Liver (tissue), 9 donors: Measurements from ENCODE around the gene KLF12. TPM values are rescaled to one million over a fixed set of nuclear protein-coding genes. Genes with fewer than 3 reads are reported as not detected.

Source experiments
- DNase-seq: peaks from one replicate; pipeline ENCODE4 v3.0.0-alpha.2; 2017; ENCODE audit warnings: low spot score
- H3K27ac ChIP-seq, 2 donors: one replicate each; pipeline ENCODE4 v1.7.0; 2013; ENCODE audit warnings: inconsistent platforms in 2 of 2, low read length in 2 of 2, control low read depth in 1 of 2, low read depth in 1 of 2, mild to moderate bottlenecking in 1 of 2
- H3K27me3 ChIP-seq, 4 donors: one replicate each; pipeline versions ENCODE4 v1.6.1 to v1.7.0; 2013; ENCODE audit warnings: low read length in 3 of 4, inconsistent platforms in 1 of 4, mild to moderate bottlenecking in 1 of 4, moderate library complexity in 1 of 4; ENCODE audit not compliant: control insufficient read depth in 4 of 4, insufficient read depth in 4 of 4
- H3K36me3 ChIP-seq, 4 donors: one replicate each; pipeline versions ENCODE4 v1.6.1 to v1.7.0; 2013; ENCODE audit warnings: low read length in 3 of 4, mild to moderate bottlenecking in 3 of 4, low read depth in 1 of 4, moderate library complexity in 1 of 4; ENCODE audit not compliant: control insufficient read depth in 4 of 4, insufficient read depth in 3 of 4
- H3K4me1 ChIP-seq, 4 donors: one replicate each; pipeline versions ENCODE4 v1.6.1 to v1.7.0; 2013; ENCODE audit warnings: low read length in 3 of 4, mild to moderate bottlenecking in 3 of 4, moderate library complexity in 1 of 4; ENCODE audit not compliant: control insufficient read depth in 4 of 4, insufficient read depth in 4 of 4
- H3K4me3 ChIP-seq, 3 donors: one replicate each; pipeline versions ENCODE4 v1.6.1 to v1.7.0; 2013; ENCODE audit warnings: low read length in 3 of 3, control low read depth in 1 of 3, low read depth in 1 of 3, mild to moderate bottlenecking in 1 of 3
- H3K9ac ChIP-seq, 2 donors: one replicate each; pipeline ENCODE4 v1.7.0; 2013; ENCODE audit warnings: low read length in 2 of 2, mild to moderate bottlenecking in 2 of 2, moderate library complexity in 2 of 2, control low read depth in 1 of 2, low read depth in 1 of 2
- H3K9me3 ChIP-seq, 4 donors: one replicate each; pipeline versions ENCODE4 v1.6.1 to v1.7.0; 2013; ENCODE audit warnings: low read length in 3 of 4; ENCODE audit not compliant: control insufficient read depth in 4 of 4
- EGR1 ChIP-seq, 2 donors: IDR thresholded peaks; 2 replicates each; pipeline ENCODE4 v1.6.1; 2016 to 2018; ENCODE audit warnings: antibody characterized with exemption in 2 of 2, low read depth in 2 of 2
- FOXA1 ChIP-seq: IDR thresholded peaks from 2 replicates; pipeline ENCODE4 v1.6.1; 2016; ENCODE audit warnings: antibody characterized with exemption
- FOXA2 ChIP-seq: IDR thresholded peaks from 2 replicates; pipeline ENCODE4 v1.6.1; 2016; ENCODE audit warnings: antibody characterized with exemption
- HNF4A ChIP-seq, 2 donors: conservative IDR thresholded peaks; 2 replicates each; pipeline ENCODE4 v1.6.1; 2016; ENCODE audit warnings: antibody characterized with exemption in 2 of 2, mild to moderate bottlenecking in 2 of 2
- HNF4G ChIP-seq: IDR thresholded peaks from 2 replicates; pipeline ENCODE4 v1.6.1; 2016; ENCODE audit warnings: antibody characterized with exemption
- JUND ChIP-seq, 2 donors: IDR thresholded peaks; 2 replicates each; pipeline ENCODE4 v1.6.1; 2016; ENCODE audit warnings: antibody characterized with exemption in 2 of 2
- NR2F2 ChIP-seq: IDR thresholded peaks from 2 replicates; pipeline ENCODE4 v1.6.1; 2016; ENCODE audit warnings: antibody characterized with exemption
- RAD21 ChIP-seq, 2 donors: IDR thresholded peaks; 2 replicates each; pipeline ENCODE4 v1.6.1; 2016; ENCODE audit warnings: antibody characterized with exemption in 2 of 2, mild to moderate bottlenecking in 2 of 2
- RXRA ChIP-seq, 2 donors: IDR thresholded peaks; 2 replicates each; pipeline ENCODE4 v1.6.1; 2017 to 2018; ENCODE audit warnings: antibody characterized with exemption in 2 of 2, mild to moderate bottlenecking in 1 of 2
- SP1 ChIP-seq: IDR thresholded peaks from 2 replicates; pipeline ENCODE4 v1.6.1; 2018; ENCODE audit warnings: antibody characterized with exemption, mild to moderate bottlenecking
- TAF1 ChIP-seq: conservative IDR thresholded peaks from 2 replicates; pipeline ENCODE4 v1.6.1; 2016; ENCODE audit warnings: antibody characterized with exemption, mild to moderate bottlenecking
- YY1 ChIP-seq: IDR thresholded peaks from 2 replicates; pipeline ENCODE4 v1.6.1; 2016; ENCODE audit warnings: antibody characterized with exemption, mild to moderate bottlenecking
- WGBS: extraction: QIAGEN DNeasy Blood & Tissue Kit; methylation state at CpG from one replicate; pipeline ENCODE4 v1.1.7; 2013; 5-methylcytosine and 5-hydroxymethylcytosine counted together
- polyA plus RNA-seq, 2 donors: library from polyadenylated mRNA; stranded (reverse) in 1 of 2; unstranded in 1 of 2; fragments of 200-250 nt in 1 of 2; fragments of >200 nt in 1 of 2; fragmentation: Nextera tagmentation in 1 of 2; extraction: Ambion mirVana in 1 of 2; gene quantifications; one replicate each; pipeline versions ENCODE4 v1.2.1 to v1.2.3, GENCODE V29; 2013 to 2015
- total RNA-seq, 2 donors: library from RNA; depleted of rRNA; stranded (reverse); fragments of >200 nt; gene quantifications; one replicate each; pipeline ENCODE4 v1.2.3, GENCODE V29; 2014
- TF ChIP-seq, protein P1 (sequence below): fragments of 150-350 bp; IDR thresholded peaks from 2 replicates; pipeline ENCODE4 v1.5.1; 2017; ENCODE audit warnings: improper control_type of control experiment, low read depth, low read length; ENCODE audit not compliant: missing input control
- TF ChIP-seq, protein P2 (sequence below): IDR thresholded peaks from 2 replicates; pipeline ENCODE4 v1.6.1; 2016; ENCODE audit warnings: antibody characterized with exemption
- TF ChIP-seq, protein P3 (sequence below): IDR thresholded peaks from 2 replicates; pipeline ENCODE4 v1.6.1; 2016; ENCODE audit warnings: antibody characterized with exemption
- TF ChIP-seq, protein P4 (sequence below): IDR thresholded peaks from 2 replicates; pipeline ENCODE4 v1.6.1; 2016; ENCODE audit warnings: antibody characterized with exemption, mild to moderate bottlenecking
- TF ChIP-seq, protein P5 (sequence below): IDR thresholded peaks from 2 replicates; pipeline ENCODE4 v1.6.1; 2016; ENCODE audit warnings: antibody characterized with exemption
- donor health status: healthy.
- donor health status: healthy.
- donor health status: healthy.
- donor health status: healthy.
- donor health status: healthy.

The KLF12 gene
- total and polyA plus RNA-seq, 4 donors = 2.4 to 15.9 (median 11.3) TPM

DNA sequence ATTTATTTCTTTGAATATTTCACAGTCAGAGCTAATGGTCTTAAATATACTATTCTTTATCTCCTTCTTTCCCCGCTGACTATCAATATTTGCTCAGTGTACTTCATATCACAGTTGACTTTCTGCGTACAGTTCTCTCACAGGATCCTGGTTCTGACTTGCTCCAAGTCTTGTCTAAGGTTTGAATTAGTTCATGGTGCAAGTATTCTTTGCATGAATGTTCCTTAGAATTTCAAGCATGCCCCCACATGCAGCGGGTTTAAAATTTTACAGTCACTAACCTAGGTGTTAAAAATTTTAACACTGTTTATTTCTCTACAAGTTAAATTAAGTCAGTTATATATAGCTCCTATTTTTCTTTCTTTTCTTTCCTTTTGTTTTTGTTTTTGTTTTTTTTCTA is 20.8 kb upstream of the KLF12 start:
- Histone ChIP-seq H3K4me1 (peaks cover 0 to 3% (median 1%) of the 10 kb centered on the region in 4 donors), H3K9me3 (no peaks in the 10 kb centered on the region), H3K36me3 (peaks cover 0 to 9% (median 0%) of the 10 kb centered on the region in 4 donors), H3K27ac (no peak overlapping the region), H3K9ac (no peak overlapping the region), H3K4me3 (no peak overlapping the region), H3K27me3 (no peaks in the 10 kb centered on the region)
- WGBS = 94% methylated on average over 3 of the region's 3 CpGs
- TF ChIP-seq HNF4A (conservative IDR thresholded peaks at IDR 0.05) = no peak
- no peak for TF ChIP-seq HNF4G
- TF ChIP-seq FOXA1 = no peak
- no peak for TF ChIP-seq RAD21 (IDR thresholded peaks at IDR 0.05)
- TF ChIP-seq, protein P1, sequence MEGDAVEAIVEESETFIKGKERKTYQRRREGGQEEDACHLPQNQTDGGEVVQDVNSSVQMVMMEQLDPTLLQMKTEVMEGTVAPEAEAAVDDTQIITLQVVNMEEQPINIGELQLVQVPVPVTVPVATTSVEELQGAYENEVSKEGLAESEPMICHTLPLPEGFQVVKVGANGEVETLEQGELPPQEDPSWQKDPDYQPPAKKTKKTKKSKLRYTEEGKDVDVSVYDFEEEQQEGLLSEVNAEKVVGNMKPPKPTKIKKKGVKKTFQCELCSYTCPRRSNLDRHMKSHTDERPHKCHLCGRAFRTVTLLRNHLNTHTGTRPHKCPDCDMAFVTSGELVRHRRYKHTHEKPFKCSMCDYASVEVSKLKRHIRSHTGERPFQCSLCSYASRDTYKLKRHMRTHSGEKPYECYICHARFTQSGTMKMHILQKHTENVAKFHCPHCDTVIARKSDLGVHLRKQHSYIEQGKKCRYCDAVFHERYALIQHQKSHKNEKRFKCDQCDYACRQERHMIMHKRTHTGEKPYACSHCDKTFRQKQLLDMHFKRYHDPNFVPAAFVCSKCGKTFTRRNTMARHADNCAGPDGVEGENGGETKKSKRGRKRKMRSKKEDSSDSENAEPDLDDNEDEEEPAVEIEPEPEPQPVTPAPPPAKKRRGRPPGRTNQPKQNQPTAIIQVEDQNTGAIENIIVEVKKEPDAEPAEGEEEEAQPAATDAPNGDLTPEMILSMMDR = no peak
- no peak for DNase-seq

DNA sequence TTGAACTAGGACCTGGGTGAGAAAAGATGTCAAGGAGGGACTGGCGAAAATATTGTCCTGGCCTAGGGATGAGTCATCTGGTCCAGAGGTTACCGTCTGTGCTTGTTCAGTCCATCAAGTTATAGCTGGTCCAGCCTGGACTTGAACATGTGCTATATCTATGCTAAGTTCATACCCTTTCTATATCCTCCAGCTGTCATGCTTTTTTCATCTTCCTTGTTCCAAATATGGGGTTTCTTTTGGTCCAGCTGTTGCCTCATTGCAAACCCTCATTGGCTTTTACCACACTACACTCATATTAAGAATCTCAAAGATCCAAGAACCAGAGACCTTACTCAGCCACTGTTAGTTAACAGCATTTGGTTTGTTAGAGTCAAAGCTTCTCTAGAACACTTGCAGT is 19.1 kb upstream of the KLF12 start:
- no peak for TF ChIP-seq RAD21 (IDR thresholded peaks at IDR 0.05)
- TF ChIP-seq, protein P1 = no peak
- no peak for TF ChIP-seq NR2F2
- no peak for TF ChIP-seq SP1
- peak in 1 of 2 donors; percentile 77 for TF ChIP-seq JUND (IDR thresholded peaks at IDR 0.05)
- peak in 1 of 2 donors; percentile 50 for TF ChIP-seq HNF4A (conservative IDR thresholded peaks at IDR 0.05)
- TF ChIP-seq, protein P2, sequence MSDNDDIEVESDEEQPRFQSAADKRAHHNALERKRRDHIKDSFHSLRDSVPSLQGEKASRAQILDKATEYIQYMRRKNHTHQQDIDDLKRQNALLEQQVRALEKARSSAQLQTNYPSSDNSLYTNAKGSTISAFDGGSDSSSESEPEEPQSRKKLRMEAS = no peak
- TF ChIP-seq RXRA (IDR thresholded peaks at IDR 0.05) = peak in 1 of 2 donors; percentile 28
- TF ChIP-seq HNF4G = no peak
- TF ChIP-seq YY1 = no peak
- no peak for TF ChIP-seq TAF1
- TF ChIP-seq, protein P3, sequence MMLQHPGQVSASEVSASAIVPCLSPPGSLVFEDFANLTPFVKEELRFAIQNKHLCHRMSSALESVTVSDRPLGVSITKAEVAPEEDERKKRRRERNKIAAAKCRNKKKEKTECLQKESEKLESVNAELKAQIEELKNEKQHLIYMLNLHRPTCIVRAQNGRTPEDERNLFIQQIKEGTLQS = no peak
- TF ChIP-seq FOXA2 = no peak
- TF ChIP-seq, protein P4, sequence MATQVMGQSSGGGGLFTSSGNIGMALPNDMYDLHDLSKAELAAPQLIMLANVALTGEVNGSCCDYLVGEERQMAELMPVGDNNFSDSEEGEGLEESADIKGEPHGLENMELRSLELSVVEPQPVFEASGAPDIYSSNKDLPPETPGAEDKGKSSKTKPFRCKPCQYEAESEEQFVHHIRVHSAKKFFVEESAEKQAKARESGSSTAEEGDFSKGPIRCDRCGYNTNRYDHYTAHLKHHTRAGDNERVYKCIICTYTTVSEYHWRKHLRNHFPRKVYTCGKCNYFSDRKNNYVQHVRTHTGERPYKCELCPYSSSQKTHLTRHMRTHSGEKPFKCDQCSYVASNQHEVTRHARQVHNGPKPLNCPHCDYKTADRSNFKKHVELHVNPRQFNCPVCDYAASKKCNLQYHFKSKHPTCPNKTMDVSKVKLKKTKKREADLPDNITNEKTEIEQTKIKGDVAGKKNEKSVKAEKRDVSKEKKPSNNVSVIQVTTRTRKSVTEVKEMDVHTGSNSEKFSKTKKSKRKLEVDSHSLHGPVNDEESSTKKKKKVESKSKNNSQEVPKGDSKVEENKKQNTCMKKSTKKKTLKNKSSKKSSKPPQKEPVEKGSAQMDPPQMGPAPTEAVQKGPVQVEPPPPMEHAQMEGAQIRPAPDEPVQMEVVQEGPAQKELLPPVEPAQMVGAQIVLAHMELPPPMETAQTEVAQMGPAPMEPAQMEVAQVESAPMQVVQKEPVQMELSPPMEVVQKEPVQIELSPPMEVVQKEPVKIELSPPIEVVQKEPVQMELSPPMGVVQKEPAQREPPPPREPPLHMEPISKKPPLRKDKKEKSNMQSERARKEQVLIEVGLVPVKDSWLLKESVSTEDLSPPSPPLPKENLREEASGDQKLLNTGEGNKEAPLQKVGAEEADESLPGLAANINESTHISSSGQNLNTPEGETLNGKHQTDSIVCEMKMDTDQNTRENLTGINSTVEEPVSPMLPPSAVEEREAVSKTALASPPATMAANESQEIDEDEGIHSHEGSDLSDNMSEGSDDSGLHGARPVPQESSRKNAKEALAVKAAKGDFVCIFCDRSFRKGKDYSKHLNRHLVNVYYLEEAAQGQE = no peak
- TF ChIP-seq, protein P5, sequence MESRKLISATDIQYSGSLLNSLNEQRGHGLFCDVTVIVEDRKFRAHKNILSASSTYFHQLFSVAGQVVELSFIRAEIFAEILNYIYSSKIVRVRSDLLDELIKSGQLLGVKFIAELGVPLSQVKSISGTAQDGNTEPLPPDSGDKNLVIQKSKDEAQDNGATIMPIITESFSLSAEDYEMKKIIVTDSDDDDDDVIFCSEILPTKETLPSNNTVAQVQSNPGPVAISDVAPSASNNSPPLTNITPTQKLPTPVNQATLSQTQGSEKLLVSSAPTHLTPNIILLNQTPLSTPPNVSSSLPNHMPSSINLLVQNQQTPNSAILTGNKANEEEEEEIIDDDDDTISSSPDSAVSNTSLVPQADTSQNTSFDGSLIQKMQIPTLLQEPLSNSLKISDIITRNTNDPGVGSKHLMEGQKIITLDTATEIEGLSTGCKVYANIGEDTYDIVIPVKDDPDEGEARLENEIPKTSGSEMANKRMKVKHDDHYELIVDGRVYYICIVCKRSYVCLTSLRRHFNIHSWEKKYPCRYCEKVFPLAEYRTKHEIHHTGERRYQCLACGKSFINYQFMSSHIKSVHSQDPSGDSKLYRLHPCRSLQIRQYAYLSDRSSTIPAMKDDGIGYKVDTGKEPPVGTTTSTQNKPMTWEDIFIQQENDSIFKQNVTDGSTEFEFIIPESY = no peak
- no peak for TF ChIP-seq EGR1 (IDR thresholded peaks at IDR 0.05; ENCODE audit: low read depth in 2 of 2)
- H3K9ac ChIP-seq = no peak overlapping the region
- WGBS = 53% methylated on average over 2 of the region's 2 CpGs
- H3K9me3 ChIP-seq = no peaks in the 10 kb centered on the region
- no peak overlapping the region for H3K27ac ChIP-seq
- no peak for DNase-seq
- peaks cover 0 to 9% (median 0%) of the 10 kb centered on the region in 4 donors for H3K36me3 ChIP-seq
- no peaks in the 10 kb centered on the region for H3K27me3 ChIP-seq
- peaks cover 0 to 3% (median 1%) of the 10 kb centered on the region in 4 donors for H3K4me1 ChIP-seq
- no peak overlapping the region for H3K4me3 ChIP-seq
